Activated CD4-positive, CD25-positive, alpha-beta regulatory T cell (primary cell): ENCODE measurements around the gene CACNA1A.

Experiments used
- DNase-seq, 4 experiments: peaks; one replicate each; lab custom pipeline; 2025; lab: John Stamatoyannopoulos, UW

CACNA1A gene

DNA sequence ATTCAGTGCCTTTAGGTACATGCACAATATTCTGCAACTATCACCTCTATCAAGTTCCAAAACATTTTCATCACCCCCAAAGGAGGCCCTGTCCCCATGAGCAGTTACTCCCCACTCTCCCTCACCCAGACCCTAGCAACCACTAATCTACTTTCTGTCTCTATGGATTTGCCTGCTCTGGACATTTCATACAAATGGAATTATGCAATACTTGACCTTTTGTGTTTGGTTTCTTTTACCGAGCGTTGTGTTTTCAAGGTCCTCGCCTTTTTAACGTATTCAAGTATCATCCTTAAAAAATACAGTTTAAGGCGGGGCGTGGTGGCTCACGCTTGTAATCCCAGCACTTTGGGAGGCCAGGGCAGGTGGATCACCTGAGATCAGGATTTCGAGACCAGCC is 196.4 kb downstream of the CACNA1A start:
- no peak for DNase-seq

DNA sequence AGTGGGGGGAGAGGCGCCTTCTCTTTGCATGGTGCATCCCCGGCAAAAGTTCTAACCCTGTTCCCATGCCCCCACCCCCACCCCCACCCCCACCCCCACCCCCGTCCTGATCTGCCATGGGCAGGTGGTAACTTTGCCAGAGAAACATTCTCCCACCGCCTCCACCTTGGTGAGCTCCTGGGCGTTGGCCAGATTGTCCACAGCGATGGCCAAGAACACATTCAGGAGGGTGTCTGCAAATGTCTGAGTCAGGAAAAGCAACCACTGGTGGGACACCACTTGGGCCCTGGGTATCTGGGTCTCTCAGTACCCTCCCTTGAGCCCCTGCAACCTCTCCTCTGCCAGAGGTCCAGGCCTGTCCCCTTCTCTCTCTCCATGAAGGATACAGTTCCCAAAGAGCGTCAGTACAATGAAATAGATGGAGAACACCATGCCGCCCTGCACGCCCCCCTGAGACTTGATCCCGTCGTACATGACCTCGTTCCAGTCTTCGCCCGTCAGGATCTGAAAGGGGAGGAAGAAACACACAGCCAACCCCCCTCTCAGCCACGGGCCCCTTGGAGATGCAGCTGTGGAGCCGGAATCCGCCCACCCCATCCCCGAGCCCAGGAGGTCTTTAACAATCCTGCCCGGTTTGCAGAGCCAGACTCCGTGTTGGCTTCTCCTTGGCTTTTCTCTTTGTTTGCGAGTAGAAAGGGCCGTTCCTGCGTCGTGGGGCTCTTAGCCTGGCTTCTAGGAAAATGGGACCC is 202.7 kb downstream of the CACNA1A start:
- DNase-seq, result no peak

DNA sequence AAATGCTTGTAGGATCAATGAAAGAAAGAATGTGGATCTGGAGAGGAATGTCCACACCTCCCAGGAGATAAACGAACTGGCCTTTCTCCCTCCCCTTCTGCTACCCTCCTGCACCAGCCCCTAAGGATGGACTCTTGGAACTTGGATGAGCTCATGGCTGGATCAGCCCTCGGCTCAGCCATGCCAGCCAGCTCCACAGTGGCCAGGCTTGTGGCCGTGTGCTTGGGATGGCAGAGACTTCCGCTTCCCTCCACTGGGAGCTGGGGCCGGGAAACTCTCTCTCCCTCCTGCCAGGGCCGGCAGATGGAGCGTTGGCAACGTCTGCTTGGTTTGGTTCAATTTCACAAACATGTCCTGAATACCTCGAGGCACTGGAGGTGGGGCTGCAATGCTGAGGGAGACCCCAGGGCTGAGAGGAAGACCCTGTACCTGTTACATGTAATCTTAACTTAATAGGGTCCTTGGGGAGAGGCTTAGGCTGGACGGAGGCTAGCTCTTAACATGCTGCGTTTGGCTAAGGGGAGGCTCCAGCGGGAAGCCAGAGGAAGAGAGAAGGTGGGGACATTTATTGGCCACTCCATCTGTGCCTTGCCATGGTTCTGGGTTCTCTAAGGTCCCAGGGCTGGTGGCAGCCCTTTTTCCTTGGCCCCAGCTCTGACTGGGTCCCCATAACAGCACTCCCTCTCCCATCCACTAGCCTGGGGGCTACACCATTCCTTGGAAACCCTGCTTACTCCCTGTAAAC is 203.6 kb downstream of the CACNA1A start:
- no peak for DNase-seq

DNA sequence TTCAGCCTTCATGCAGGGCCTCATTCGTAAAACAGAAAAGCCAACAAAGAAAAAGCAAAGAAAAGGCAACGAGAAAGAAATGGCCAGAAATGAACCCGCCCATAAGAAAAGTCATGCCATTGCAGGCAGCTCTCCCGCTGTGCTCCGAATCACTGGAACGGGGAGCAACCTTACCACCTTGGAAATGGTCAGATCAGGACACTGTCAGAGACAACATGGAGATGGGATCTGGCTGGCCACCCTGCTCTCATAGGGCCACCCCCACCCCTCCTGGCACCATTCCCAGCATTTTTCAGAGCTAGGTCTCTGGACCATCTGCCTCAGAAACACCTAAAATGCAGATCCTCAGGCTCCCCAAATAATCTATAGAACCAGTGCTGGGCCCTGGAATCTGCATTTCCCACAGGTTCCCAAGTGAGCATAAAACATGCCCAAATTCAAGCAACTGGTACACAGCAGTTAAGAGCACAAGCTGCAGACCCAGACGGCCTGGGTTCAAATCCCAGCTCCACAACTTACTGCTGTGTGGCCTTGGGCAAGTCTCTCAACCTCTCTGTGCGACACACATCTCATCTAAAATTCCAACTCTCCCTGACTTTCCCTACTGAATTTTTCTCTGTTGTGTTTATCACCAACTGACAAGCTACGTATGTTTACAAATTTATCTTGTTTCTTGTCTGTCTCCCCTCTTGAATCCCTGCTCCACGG is 204.5 kb downstream of the CACNA1A start:
- DNase-seq, result no peak

DNA sequence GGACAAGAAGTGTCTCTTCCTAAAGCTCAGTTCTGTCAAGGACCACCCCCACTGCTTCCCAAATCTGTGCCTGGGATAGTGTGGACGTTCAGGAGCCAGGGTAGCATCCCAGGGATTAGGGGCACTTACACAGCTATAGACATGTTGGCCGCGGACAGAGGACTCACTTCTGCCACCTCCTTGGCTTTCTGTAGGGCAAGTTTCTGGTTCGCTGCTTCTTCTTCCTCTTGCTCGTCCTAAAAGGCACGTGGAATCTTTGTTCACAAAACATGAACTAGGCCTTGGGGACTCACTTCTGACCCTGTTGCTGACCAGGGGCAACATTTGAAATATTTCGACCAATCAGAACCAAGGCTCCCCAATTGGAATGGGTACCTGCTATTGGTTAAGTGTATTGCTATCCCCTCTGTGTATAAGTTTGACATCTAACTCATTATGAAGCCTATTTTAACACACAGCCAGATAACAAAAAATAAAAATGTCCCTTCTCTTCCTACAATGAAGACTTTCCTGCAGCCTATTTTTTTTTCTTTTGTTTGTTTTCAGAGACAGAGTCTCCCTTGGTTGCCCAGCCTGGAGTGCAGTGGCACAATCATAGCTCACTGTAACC is 205.8 kb downstream of the CACNA1A start:
- DNase-seq, result no peak

DNA sequence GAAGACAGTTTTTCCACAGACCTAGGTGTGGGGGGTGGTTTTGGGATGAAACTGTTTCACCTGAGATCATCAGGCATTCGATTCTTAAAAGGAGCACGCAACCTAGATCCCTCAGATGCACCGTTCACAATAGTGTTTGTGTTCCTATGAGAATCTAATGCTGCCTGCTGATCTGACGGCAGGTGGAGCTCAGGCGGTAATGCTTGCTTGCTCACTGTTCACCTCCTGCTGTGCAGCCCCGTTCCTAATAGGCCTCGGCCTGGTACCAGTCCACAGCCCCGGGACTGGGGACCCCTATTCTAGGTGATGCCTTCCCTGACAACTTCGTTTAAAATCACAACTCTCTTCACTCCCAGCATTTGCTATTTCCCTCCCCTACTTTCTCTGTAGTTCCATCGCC is 206.4 kb downstream of the CACNA1A start:
- DNase-seq, result no peak

DNA sequence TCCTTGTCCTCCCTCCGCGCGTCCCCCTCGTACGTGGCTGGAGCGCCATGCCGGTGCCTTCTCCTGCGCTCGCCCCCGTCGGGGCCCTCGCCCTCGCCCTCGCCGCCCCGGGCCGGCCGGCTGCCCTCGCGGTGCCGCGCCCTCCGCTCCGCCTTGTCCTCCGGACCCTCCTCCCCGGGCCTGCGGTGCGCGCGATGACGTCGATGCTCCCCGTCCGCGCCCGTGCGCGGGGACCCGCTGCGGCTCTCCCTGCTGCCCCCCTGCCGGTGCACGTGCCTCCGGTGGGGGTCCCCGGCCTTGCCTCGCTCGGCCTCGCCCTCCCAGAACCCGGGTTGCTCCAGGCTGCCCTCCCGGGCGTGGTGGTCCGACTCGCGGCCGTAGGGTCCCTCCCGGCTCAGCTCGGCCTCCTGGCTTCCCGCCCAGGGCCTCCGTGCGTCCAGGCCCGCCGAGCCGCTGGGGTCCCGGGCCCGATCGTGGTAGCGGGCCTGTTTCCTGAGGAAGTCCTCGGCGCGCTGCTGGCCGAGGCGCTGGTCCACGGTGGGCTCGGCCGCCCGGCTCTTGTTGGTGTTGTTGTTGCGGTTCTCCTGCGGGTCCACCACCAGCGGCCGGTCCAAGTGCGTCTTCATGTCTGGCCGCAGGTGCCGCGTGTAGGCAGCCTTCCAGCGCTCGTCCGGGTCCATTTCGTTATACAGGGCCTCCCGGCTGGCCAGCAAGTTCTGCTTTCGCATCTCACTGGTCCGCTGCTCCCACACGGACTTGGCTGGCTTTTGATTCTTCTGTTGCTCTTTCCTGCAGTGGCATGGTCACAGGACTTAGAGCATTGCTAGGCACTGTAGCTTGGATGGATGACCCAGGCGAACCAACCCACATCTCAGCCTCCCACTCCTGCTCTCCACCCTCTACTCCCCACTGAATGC is 207.5 kb downstream of the CACNA1A start:
- DNase-seq, result no peak

DNA sequence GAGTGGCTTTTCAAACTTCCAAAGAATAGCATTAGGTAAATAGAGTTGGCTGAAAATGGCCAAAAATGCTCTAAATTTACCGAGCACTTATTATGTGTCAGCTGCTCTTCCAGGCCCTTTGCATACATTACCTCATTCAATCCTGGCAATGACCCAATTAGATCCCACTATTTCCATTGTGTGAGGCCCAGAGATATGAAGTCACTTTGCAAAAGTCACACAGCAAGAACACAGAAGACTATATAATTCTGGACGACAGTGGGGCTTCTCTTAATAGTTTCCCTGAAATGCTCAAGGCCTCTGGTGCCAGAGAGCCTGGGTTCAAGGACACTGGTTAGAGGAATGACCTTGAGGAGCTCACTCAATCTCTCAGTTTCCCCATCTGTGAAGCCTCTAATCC is 209.3 kb downstream of the CACNA1A start:
- no peak for DNase-seq

DNA sequence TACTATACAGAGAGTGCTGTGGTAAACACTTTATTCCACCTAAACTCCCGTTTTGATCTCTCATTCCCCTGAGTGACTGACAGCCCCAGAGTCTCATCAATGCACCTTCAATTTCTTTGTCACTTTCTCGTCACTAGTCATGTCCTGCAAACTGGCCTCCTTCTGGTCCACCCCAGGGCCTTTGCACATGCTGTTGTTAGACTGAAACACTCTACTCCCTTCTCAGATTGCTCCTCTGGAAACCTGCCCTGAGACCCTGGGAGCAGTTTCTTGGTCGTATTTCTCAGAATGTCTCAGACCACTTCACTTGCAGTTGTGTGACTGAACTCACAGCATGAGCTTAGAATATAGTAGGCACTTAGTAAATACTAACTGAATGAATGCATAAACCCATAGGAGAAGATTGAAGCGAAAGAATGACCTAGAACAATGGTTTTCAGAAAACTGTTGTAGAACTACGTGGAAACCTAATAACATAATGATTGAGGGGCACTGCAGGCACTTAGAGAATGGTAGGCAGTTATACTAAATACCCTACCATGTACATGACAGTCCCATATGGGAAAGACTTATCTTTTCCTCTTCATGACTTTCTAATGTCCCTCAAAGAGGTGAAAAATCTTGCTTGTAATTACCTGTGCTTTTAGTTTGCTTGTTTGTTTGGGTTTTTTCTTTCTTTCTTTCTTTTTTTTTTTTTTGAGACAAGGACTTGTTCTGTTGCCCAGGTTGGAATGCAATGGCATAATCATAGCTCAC is 211.3 kb downstream of the CACNA1A start:
- no peak for DNase-seq

DNA sequence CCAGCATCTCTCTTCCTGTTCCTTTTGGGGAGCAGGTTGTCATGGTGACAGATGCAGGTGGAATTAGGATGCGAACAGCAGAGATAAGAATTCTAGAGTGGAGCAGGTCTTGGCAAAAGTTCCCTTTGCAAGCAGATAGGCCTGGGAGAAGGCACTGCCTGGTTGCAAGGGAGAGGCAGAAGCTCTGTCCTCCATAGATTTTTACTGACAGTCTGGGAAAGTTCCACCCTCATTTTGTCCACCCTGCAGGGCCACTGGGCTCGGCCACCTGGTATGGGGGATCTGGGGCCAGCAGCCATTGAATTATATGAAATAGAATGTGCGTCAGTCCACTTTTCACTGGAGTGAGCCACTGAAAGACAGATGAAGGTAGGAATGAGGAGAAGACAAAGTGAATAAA is 214.4 kb downstream of the CACNA1A start:
- DNase-seq, result no peak

DNA sequence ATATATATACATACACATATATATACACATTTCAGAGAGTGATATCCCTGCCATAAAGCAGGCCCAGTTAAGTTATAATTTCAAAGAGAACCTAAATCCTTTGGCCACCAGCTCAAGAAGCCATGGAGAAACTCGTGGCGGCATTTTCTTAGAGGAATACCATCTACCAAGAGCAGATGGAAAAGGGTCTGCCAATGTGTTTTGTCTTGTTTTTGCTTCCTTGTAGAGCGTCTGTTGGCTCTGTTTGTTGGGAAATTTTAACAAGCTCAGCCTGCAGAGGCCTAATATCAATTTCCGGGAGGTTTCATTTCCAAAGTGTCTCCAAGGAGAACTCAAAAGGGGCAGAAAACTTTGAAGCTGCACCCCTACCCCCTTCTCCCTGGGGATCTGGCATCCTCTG is 215.5 kb downstream of the CACNA1A start:
- DNase-seq, result no peak

DNA sequence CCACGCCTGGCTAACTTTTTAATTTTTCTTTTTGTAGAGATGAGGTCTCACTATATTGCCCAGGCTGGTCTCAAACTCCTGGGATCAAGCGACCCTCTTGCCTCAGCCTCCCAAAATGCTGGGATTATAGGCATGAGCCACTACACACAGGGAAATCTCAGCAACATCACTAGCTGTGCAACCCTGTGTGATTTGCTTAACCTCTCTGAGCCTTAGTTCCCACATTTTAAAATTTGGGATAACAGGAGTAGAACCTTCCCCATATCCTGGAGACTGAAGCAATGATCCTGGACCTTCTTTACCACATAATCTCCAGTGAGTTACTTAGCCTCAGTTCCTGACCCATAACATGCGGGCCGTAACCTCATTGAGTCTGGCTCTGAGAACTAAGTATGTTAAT is 217.0 kb downstream of the CACNA1A start:
- no peak for DNase-seq

DNA sequence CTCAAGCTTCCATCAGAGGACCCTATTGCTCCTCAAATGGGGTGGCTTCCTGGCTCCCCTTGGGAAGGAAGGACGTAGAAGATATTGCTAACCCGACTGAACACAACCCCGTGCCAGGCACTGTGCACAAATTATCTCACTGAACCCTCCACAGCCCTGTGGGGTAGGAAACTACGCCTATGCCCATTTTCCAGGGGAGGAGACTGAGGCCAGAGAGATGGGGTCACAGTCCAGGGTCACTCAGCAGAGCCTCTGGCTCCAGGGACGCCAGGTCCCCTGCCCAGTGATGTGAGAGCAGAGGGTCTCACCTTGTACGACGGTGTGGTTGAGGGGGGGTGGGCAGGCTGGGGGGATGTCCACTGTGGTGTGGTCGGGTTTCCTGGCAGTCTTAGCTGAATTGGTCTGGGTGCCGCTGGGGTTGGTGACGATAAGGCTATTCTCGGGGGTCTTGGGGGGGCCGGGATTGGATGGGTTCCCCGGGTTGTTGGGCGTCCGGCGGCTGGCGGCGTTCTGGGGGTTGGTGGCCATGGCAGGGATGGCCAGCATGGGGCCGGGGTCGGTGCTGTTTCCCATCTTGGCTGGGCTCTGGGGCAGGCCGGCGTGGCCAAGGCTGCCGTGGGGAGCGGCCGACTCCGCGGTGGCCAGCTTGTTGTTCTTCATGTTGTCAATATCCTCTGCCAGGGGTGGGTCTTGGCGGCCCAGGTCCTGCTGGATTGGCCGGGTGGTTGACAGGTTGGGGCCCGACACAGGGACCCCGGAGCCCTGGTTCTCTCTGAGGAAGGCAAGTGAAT is 219.9 kb downstream of the CACNA1A start:
- no peak for DNase-seq

DNA sequence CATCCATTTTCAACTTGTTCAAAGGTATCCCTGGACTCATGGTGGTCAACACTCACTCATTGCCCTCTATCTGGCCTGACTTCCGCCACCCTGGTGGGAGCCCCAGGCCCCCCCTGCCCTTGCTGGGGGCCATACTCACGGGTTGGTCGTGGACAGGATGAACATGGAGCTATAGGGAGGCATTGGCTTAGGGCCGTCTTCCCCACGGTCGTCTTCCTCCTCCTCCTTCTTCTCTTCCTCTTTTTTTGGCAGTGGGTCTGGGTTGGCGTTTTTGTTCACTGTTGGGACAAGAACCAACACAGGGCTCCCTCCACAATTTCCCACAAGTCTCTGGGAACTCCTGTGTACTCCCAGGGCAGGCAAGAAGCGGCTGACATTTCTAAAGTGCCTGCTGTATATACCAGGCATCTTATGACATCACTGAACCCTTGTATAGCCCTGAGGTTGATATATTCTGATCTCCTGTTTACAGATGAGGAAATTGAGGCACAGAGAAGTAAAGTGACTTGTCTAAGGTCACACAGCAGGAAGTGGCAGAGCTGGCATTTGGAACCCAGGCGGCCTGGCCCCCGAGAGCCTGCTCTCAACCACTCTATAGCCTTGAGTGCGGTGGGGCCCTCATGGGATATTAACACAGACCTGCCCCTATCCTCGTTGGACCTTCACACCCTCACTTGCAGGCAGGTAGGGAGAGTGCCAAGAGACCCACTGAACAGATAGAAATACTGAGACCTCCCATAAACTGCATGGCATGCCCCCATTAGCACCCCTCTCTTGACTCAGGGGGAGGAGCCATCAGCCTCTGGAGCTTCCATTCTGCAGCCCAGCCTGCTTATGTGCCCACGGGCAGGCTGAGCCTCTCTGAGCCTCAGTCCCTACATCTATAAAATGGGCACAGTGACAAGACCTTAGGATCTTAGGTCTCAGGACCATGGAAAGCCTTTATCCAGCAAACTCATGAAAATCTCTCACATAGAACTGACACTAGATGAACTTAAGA is 221.1 kb downstream of the CACNA1A start:
- no peak for DNase-seq

DNA sequence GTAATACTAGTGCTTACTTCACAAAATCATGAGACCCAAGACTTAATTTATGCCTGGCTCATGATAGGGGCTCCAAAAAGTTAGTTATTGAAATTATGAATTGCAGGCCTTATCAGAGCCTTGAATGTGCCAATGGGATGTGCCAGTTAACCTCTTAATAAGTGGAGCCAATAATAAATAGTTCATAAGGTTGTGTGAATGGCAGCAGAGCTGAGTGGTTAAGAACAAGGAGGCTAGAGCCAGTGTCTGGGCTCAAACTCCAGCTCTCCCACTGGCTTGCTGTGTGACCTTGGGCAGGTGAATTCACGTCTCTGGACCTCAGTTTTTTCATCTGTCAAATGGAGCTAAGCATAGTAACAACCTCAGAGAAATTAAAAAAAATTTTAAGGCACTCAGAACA is 222.4 kb downstream of the CACNA1A start:
- no peak for DNase-seq

DNA sequence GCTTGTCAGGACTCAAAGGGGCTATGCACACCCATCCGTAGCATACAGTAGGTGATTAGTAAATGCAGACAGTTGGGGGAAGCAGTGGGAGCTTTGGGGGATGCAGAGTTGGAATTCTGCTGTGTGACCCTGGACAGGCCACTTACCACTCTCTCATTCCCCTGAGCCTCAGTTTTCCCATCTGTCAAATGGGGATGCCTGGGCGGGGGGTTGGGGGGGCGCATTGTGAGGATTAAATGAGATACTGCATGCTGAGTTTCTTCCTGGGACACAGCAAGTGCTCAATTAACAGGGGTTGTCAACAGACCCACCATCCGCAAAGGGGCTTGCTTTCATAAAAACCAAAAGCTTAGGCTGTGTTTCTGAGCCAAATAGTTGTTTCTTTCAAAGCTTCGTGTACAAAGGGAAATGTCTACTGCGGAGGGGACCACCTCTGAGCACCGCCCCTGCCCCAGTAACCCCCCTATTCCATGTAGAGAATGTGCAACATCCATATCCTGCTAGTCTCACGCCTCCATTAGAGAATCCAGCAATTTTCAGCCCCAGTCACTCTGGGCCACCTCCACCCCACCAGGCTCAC is 223.7 kb downstream of the CACNA1A start:
- DNase-seq, result no peak

DNA sequence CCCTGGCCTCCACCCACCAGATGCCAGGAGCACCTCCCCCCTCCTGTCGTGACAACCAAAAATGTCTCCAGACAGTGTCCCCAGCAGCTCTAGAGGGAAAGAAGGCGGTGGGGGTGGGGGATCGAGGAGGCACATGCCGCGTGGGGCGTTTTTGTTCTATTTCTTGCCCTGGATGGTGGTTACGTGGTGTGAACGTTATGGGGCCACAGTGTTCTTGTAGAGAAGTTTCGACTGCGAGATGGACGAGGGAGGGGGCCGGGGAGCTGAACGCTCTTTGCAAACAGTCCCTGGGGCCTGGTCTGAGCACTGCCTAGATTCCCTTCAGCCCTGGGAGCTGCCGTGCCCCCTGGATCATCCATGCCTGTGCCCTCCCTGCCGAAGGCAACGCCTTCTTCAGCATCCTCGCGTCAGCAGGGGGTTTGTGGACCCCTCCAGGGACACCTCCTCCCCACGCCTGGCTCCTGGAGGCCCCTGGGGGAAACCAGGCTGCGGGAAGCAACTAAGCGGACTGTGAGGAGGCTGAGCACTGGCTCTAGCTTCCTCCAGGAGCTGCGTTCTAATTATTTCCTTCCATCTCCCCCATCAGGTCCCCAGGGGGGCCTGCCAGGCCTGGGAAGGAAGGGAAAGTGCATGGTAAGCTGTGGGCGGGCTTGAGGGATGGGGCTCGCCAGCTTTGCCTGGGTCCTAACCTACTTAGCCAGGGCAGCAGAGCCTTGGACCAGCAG is 224.6 kb downstream of the CACNA1A start:
- no peak for DNase-seq
